Measurements from ENCODE around the gene RNF175.

DNA sequence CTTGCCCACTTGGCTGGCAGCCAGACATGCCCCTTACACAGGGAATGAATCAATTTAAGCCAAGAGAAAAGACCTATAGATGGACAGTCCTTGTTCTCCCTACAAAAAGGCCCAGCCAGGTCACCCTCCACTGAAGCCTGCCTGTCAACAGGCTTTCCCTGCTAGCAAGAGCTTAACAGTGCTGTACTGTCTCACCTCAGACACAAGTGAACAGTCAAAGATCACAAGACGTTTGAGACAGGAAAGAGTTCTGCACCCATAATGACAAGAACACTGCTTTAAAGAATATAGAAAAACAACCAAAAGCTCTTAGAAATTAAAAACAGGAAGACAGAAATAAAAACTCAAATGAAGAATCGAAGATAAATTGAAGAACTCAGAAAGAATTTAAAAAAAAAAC, 4.6 kb downstream of the RNF175 start:
- TF ChIP-seq, protein P1, sequence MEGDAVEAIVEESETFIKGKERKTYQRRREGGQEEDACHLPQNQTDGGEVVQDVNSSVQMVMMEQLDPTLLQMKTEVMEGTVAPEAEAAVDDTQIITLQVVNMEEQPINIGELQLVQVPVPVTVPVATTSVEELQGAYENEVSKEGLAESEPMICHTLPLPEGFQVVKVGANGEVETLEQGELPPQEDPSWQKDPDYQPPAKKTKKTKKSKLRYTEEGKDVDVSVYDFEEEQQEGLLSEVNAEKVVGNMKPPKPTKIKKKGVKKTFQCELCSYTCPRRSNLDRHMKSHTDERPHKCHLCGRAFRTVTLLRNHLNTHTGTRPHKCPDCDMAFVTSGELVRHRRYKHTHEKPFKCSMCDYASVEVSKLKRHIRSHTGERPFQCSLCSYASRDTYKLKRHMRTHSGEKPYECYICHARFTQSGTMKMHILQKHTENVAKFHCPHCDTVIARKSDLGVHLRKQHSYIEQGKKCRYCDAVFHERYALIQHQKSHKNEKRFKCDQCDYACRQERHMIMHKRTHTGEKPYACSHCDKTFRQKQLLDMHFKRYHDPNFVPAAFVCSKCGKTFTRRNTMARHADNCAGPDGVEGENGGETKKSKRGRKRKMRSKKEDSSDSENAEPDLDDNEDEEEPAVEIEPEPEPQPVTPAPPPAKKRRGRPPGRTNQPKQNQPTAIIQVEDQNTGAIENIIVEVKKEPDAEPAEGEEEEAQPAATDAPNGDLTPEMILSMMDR (IDR thresholded peaks at IDR 0.05), result no peak
- no peak for TF ChIP-seq POLR2A (IDR thresholded peaks at IDR 0.05)
